CMK (cell line): ENCODE data around the gene FOSL2.
"Not testable (repeated sequence)": the region's sequence is repeated elsewhere in the genome, so short reads cannot be mapped to it uniquely, and the experiment has no call there.

Experiments used
- DNase-seq: peaks from one replicate; pipeline ENCODE4 v3.0.0-alpha.2; 2010; ENCODE audit warnings: low read depth

The FOSL2 gene

GRCh38 chr2:28357055-28357454 is 35.6 kb upstream of the FOSL2 start:
- no peak for DNase-seq

- DNase-seq = no peak
Observed at GRCh38 chr2:28357948-28358667, 34.5 kb upstream of the FOSL2 start.

DNA sequence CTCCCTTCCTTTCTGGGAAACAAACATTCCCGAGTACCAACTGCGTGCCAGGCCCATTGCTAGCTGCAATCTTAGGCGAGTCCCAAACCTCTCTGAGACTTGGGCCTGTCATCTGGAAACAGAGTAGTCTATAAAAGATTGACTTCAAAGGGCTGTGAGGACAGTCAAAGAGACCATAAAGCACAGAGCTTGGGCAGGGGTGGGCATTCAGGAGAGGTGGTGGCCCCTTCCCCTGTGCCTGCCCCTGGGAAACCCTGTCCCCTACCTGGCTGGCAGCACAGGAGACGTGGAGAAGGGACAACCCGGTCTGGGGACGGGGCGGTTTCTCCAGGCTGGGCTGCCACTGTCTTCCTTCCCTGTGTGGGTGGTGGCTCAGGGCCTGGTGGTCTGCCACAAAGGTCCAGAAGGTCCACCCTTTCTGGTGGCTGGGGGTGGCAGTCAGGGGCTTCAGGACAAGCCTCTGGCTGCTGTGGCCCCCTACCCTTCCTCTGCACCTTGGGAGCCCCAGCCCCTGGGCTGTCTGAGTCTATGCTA is 33.9 kb upstream of the FOSL2 start:
- no peak for DNase-seq

- DNase-seq = peak; percentile 85
Observed at GRCh38 chr2:28359222-28360057, 33.2 kb upstream of the FOSL2 start.

GRCh38 chr2:28360058-28360717 is 32.5 kb upstream of the FOSL2 start:
- no peak for DNase-seq

DNA sequence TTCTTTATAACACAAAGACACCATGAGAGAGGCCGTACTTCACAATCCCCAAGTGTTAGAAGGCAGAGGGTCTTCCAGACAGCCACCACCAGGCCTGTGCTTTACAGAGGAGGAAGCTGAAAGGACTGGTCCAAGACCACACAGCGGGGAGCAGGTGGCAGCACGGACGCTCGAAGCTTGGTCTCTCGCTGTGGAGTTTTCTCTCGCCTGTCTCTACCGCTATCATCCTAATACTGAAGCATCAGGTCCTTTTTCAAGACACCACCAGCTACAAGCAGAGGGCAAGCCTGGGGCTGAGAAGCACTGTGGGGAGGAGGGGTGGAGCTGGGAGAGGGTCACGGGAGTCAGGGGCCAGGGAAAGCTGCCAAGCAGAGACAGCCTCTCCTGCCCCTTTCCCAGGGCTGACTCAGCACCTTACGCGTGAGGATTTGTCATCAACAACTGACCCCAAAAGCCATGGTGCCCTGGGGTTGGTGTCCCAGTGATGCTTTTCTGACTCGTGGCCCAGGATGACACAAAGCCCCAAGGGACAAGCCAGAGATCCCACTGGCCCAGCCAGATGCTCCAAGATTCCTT is 31.9 kb upstream of the FOSL2 start:
- no peak for DNase-seq

DNA sequence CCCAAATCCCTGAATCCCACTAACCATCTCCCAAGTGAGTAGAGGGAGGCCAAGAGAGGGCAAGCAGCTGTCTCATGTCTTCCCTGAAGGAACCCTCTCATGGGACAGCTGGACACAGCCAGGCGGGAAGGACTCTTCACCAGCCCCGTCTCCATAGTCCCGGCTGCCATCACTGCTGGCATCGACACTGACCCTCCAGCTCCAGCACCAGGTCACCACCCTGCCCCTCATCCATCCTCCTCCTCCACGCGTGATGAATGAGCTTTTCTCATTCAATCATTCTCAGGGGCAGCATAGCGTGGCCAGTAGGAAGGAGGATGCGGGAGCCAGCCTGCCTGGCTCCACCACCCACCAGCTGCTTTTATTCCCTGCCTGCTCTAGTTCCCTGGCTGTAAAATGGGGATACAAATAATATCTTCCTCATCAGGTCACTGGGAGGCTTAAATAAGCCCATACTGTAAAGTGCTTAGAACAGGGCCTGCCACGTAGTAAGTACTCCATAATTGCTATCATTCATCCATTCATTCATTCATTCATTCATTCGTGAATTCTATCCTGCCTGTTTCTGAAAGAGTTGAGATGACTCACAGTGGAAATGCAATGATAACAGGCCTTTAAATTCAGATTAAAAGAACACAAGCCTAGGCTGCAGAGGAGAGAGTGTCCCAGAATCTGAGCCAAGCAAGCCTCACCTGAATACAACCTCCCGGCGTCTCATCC is 30.5 kb upstream of the FOSL2 start:
- no peak for DNase-seq

GRCh38 chr2:28362991-28363521 is 29.6 kb upstream of the FOSL2 start:
- DNase-seq = no peak

- no peak for DNase-seq
Observed at GRCh38 chr2:28363686-28364280, 28.9 kb upstream of the FOSL2 start.

DNA sequence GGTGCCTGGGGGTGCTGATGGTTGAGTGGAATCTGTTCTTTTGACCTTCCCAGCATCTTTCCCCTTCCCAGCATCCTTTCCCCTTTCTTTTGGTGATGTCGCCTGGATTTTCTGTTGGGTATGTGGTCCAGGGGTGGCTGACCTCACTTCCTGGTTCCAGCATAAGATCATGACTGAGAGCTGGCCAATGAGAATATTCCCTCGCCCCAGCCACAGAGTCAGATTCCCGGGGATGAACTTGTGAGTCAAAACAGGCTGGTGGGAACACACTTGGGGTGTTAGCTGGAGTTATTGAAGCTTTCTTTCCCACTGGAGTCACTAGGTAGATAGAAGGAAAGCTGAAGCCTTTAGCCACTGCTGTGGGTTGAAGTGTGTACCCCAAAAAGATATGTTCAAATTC is 28.0 kb upstream of the FOSL2 start:
- DNase-seq = no peak

DNA sequence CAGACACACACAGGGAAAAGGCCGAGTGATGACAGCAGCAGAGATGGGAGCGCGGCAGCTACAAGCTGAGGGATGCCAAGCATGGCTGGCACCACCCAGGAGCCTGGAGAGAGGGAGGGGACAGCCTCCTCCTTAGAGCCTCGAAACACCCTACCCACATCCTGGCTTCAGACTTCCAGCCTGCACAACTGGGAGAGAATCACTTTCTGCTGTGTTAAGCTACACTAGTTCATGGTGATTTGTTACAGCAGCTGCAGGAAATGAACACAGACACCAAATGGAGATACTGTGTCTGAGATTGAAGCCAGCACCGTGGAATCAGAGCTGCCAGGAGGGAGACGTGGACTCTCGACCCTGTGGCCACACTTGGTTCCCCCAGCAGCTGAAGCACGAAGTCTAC is 27.5 kb upstream of the FOSL2 start:
- DNase-seq = no peak

- no peak for DNase-seq
Observed at GRCh38 chr2:28366149-28366495, 26.5 kb upstream of the FOSL2 start.

DNA sequence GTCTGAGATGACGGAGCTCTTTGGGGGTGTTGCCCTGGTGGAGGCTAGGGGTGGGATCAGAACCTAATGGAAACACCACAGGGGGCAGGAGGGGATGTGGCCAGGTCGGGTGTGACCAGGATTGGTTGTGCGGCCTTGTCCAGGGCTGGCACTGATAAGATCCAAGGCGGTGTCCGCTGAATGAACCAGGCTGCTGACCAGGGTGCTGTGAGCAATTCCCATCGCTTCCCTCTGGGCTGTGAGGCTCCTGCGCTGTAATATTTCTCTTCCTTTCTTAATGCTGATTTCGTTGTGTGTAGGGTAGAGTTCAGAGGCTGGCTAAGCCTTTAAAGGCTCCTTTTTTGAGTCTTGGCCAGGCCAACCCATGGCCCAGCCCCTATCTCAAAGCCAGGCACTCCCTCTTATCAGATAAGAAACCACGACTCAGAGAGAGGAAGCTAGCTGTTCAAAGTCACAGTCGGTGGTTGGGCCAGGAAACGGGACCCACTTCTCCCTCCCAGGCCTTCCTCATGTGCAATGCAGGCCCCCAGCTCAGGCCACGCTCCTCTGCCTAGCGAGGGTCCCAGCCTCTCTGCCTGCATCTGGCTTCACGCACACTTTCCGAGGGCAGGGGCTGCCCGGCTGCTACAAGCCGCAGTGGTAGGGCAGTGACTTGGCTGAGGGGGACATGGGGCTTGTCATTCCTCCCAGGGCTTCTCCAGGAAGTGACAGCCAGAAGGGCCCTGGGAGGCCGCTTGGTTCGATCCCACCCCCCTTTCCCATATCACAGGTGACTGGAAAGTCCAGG is 26.0 kb upstream of the FOSL2 start:
- DNase-seq = peak; percentile 89

- DNase-seq = no peak
Observed at GRCh38 chr2:28367667-28368356, 24.8 kb upstream of the FOSL2 start.

DNA sequence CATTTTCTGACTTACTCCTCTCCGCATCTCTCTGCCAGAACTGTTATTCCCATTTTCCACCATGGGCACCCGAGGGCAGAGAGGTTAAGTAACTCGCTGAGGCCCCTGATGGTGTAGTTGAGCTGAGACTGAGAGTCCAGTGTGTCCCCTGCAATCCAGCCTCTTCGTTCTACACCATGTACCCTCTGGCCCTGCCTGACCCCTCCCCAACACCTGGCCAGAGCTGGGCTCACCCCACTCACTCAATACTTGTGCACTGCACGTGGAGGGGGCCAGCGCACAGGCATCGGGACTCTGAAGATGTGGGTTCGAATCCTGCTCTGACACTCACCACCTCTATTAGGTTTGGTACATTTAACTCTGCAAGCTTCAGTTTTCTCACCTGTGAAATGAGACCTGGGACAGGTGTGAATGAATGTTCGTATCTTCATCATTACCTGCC is 24.3 kb upstream of the FOSL2 start:
- DNase-seq = no peak

- DNase-seq = no peak
Observed at GRCh38 chr2:28369358-28369757, 23.3 kb upstream of the FOSL2 start.

- no peak for DNase-seq
Observed at GRCh38 chr2:28370354-28370753, 22.3 kb upstream of the FOSL2 start.

GRCh38 chr2:28371728-28372127 is 20.9 kb upstream of the FOSL2 start:
- not testable (repeated sequence) for DNase-seq

GRCh38 chr2:28373854-28374253 is 18.8 kb upstream of the FOSL2 start:
- no peak for DNase-seq

DNA sequence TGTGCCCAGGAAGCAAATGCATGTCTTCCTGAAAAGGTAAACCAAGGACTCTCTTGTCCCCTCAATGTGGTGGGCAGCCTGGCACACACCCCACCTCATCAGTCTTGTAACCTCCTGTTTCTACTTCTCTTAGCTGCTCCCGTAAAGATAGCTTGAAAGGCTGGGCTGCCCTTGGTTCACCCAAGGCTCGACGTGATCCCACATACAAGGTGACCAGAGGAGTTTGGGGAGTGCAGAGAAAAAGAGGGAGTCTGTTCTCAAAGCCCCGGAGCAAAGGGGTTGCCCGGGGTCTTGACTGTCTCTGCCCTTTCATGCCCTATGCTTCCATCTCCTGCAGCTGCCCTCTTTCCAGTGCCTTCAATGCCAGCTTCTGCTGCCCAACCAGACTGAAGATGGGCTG is 18.3 kb upstream of the FOSL2 start:
- DNase-seq = no peak
